Stimulated activated CD8-positive, alpha-beta memory T cell treated with anti-CD3 and anti-CD28 coated beads, Interleukin-4, amount 100 ng/mL, for 48 hours (primary cell): ENCODE data around the gene MTX2.

Experiments
- DNase-seq: peaks from one replicate; pipeline ENCODE4 v3.0.0-alpha.2; 2020

MTX2 gene

DNA sequence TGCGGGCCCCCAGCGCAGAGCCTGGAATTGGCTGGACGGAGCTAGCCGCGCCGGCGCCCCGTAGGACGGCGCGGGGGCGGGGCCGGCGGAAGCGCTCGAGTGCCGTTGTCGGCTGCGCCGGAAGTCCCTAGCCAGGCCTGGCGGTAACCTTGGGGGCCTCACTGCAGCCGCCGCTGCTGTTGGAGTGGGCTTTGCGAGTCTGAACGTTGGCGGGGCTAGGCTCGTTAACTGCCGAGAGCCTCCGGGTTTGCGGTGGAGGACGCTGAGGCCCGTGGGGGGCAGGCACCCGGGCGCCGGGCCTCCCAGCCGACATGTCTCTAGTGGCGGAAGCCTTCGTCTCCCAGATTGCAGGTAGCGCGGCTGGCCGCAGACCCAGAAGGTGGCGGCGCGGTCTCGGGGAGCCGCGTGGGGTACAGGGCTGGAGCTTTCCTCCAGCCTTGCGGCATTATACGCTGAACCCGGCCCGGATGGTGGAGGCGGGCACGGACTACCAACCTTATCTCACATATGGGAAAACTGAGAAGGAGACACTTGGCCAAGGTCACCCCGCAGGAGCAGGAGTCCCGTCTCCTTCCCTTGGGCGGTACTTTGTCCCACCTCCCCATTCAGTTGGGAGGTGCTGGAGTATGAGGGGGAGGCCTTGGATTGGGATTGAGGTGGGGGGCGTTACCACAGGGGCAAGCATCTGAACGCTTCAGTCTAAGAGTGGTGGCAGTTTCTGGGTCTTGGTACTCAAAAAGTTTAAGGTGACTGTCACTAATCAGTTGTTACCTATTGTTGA, at the start of gene MTX2:
Gene MTX2 (plus strand): TSS at position 124 of the 781 bp plus-strand sequence. CDS start 188 bp downstream, at position 312.
- peak; percentile 82 for DNase-seq

GRCh38 chr2:176227874-176228273, 41.4 kb upstream of the MTX2 start:
- DNase-seq, result no peak

- no peak for DNase-seq
Observed at GRCh38 chr2:176234156-176234555, 35.1 kb upstream of the MTX2 start.

DNA sequence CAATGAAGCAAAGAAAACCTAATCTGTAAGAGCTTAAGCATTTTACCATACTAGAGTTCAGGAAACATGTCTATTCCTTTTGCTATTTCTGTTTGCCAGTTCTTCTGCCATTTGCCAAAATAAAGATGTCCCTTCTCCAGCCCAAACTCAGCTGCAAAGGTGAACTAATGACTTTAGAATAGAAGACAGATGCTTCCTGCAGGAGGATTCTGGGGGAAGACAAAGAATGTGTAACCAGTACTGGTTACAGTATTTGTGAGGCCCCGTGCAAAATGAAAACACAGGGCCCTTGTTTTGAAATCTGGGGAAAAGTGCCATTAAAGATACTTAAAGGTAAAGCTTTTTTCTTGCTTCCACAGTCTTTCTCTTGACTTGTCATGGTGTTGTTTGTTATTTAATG, 34.3 kb upstream of the MTX2 start:
- DNase-seq, result no peak

DNA sequence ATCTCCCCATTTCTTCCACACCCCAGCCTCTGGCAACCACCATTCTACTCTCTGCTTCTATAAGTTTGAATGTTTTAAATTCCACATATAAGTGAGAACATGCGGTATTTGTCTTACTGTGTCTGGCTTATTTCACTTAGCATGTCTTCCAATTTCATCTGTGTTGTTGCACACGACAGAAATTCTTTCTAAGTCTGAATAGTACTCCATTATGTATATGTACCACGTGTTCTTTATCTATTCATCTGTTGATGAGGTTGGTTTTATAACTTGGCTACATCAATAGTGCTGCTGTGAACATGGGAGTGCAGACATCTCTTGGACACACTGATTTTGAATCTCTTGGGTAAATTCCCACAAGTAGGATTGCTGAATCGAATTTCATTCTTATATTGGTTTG, 31.8 kb upstream of the MTX2 start:
- no peak for DNase-seq

DNA sequence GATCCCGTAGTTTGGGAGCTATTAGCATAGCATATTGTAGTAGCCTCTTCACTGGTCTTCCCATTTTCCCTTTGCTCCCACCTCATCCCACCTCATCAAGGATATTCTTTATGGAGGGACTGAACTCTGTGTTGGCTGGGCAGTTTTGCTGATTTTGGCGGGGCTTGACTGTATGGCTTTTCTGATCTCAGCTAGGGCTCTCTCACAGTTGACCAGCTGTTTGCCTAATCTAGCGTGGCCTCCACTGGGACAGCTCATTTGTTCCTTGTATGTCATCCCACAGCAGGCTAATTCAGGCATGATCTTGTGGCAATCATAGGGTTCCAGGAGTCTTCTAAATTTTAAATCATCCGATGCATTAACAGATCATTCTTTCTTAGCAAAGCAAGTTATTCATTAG, 30.2 kb upstream of the MTX2 start:
- no peak for DNase-seq

DNA sequence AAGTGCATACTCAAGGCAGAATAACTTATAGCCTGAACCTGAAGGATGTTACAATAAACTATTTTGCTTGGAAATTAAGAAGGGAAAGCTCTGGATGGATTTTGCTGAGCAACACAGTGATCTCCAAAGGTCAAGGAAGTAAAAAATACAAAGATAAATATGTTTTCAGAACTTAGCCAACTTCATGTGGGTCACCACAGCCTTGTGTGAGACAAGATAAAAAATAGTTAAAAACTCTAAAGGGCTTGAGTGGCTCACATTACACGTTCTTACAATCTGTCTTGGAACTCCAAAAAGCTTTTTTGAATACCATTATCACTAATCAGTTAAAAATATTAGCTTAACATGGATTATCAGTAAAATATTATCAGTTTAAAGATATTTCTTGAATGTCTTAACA, 28.9 kb upstream of the MTX2 start:
- no peak for DNase-seq

GRCh38 chr2:176242276-176242675, 27.0 kb upstream of the MTX2 start:
- no peak for DNase-seq

DNA sequence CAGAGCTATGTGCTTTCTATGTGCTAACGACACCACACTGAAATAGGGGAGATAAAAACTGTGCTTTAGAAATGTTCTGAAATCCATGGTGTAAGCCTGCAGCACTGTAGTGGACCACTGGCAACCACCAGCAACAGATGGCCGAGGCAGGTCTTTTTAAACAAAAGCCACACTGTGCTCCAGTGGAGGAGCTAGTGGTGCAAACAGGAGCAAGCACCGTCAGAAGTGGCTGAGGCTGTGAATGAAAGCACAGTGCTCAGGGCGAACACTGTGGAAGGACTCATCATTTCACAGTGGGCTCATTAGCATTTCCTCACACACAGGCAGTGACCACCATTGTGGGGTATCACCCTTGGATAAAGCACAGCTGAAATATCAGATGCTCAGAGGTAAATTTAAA, 22.9 kb upstream of the MTX2 start:
- no peak for DNase-seq

DNA sequence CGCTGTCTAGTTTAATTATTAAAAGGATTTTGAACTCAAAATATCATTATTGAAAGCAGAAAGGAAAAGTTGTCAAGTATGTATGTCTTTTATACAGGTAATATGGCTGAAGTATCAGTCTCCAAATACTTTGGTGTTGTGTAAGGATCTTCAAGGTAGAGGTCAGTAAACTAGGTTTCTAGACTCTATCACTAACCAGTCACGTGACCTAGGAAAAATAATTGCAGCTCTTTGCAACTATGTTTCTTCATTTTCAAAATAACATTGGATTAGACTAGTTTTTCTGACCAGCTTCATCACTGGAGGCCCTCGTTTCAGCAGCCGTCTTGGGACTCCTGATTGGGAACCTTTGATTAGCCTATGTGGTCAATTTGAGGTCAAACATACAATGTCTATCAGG, 21.4 kb upstream of the MTX2 start:
- no peak for DNase-seq

- DNase-seq, result no peak
Observed at GRCh38 chr2:176251928-176252327, 17.3 kb upstream of the MTX2 start.

DNA sequence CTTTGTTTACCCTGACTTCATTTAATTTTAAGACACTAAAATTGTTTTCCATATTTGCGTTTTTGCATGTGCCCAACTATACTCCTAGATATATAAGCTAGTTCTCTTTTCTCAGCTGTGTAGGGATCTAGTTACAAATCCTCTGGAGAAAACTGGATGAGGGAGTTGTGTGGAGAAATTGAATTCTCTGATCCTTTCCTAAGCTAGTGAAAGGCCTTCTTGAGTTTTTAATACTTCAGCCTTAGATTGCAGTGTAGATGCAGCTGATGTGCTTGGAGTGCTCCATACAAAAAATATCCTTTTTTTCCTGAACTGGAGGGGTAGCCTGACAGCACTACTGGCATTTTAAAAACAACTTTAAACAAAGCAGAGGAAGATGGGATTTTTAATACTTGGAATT, 8.6 kb upstream of the MTX2 start:
- no peak for DNase-seq

DNA sequence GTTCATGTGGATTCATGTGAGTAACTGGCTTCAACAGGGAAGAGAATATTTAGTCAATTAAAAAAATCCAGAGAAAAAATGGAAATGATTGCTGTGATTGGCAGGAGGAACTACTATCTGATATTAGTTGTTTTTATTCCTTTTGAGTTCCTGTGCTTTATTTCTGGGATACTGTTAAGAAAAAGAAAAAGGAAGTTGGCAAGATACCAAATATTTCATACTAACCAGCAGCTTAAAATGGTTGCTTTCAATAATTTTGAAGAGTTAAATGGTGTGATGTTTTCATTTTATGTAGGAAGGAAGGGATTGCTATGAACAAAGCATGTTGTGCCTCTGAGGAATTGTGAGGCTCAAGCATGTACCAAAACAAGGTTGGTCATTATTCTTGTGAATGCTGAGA, 8.1 kb upstream of the MTX2 start:
- no peak for DNase-seq

- no peak for DNase-seq
Observed at GRCh38 chr2:176268976-176269318, 295 bp upstream of the MTX2 start.

GRCh38 chr2:176270100-176270750, 983 bp downstream of the MTX2 start:
- DNase-seq, result peak; percentile 27

DNA sequence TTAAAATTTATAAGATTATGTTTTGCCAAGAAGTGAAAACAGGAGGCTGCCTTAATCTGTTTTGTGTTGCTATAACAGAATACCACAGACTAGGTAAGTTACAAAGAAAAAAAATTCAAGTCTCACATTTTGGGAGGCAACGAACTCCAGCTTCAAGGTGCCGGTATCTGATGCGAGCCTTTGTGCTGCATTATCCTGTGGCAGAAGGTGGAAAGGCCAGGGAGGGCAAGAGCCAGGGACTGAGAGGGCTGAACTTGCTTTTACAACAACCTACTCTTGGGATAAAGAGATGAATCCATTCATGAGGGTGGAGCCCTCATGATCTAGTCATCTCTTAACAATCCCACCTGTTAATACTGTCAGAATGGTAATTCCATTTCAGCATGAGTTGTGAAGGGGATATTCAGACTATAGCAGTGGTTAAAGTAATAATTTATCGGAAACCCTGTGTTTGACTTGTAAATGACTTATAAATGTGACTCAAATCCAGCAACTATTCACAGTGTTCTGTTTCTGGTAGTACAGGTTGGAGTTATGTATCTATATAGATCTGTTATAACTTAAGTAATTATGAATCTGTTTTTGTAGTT, 3.7 kb downstream of the MTX2 start:
- no peak for DNase-seq

DNA sequence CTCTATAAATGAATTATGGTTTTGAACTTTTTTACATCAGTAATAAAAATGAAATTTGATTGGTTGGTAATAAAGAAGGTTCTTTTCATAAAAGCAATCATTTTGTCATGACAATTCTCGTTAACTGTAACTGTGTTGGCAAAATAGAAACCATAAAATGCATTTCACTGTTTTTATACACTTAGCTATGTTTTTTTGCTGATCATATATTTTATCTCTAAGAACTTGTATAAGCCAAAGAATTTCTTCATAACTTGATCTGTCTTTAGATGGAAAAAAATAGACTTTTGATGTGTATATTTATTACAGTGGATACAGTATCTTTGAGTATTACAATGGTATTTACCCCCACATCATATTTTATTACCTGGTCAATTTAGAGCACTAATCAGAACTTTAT, 9.7 kb downstream of the MTX2 start:
- DNase-seq, result no peak

- no peak for DNase-seq
Observed at GRCh38 chr2:176280156-176280555, 10.9 kb downstream of the MTX2 start.

- no peak for DNase-seq
Observed at GRCh38 chr2:176280867-176281658, 11.8 kb downstream of the MTX2 start.

DNA sequence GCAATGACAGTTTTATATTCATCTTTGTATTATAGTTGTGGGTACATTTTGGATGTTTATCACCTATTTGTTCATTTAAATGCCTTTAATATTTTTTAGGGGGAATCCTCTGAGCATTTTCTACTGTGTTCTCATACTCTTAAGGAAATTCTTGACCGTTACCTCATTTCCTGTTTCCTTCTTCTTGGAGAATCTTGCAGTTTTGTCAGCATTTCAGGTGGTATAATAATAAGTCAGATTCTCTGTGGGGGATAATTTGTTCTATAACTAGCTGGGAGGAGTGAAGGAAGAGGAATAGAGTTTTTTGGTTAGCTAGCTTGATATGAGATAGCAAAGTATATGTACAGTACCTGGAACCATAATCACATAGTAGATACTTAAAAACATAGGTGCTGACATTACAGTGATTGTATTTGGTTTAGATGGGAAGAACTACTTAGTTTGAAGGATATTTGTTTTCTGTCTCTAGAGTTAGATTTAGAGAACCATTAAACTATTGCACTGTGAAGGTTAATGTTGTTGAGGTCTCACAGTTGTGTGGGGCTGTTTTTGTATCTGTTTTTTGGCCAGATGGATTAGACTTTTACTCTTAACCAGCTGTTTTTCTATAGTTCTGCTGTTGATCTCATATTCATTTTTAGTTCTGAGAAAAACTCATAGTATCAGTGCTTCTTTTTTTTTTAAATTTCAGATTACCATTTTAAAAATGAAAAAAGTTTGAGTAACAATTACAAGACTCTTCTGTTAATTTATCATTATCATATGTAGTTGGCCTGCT, 14.2 kb downstream of the MTX2 start:
- DNase-seq, result no peak

DNA sequence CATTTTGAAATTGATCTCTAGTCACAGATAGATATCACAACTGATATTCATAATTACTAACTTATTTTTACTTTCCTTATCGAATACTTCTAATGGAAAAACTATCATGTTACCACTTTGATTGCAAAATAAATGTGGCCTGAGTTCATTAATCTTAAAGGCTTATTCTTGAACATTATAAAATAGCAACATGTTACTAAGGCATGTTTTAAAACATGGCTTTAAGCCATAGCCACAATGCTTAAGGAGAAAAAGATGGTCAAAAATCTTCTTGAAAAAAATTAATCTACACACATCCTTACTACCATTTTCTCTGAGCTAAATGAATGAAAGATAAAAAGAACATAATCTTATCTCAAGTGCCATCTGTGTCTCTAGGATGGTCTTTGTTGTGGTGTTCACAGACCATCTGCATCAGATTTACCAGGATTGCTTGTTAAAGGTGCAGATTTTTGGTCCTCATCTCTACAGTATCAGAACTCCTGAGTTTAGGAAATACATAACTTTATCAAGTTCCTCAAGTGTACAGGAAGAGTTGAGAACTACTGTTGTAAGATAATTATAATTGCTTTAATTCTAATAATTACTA, 15.3 kb downstream of the MTX2 start:
- no peak for DNase-seq

DNA sequence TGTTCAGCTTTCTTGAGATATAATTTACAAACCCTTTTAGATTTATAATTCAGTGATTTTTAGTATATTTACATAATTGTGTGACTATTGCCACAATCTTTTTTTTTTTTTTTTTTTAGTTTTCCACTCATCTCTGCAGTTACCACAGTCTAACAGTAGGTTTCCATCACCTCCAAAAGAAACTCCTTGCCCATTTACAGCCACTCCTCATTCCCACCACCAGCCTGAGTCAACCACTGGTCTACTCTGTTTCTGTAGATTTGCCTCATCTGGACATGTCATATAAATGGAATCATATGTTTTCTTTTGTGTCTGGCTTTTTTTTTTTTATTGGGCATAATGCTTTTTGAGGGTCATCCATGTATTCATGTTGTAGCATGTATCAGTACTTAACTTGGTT, 16.1 kb downstream of the MTX2 start:
- no peak for DNase-seq
